OCI-LY3 (cell line): Measurements from ENCODE around the gene CAPZB.

ENCODE experiments used
- H2AFZ ChIP-seq: fragments of 200-600, 300-600 bp; shearing (Covaris generic); 2 replicates; pipeline ENCODE4 v1.6.0; 2014; ENCODE audit warnings: antibody characterized with exemption, low read depth, low read length
- H3K27ac ChIP-seq: fragments of 200-600, 300-600 bp; sonication (generic); 2 replicates; pipeline ENCODE4 v1.5.1; 2014; ENCODE audit warnings: mild to moderate bottlenecking, low read length, moderate library complexity, mixed read lengths
- H3K27me3 ChIP-seq: fragments of 200-600, 300-600 bp; sonication (generic); 2 replicates; pipeline ENCODE4 v1.6.1; 2014; ENCODE audit warnings: low read depth, low read length, mixed read lengths
- H3K36me3 ChIP-seq: fragments of 200-600, 300-600 bp; sonication (generic); replicated peaks from 2 replicates; pipeline ENCODE3; 2014; ENCODE audit warnings: low read depth, low read length, mixed read lengths
- H3K4me1 ChIP-seq: fragments of 300-600, 200-600 bp; sonication (generic); 2 replicates; pipeline ENCODE4 v1.6.1; 2014; ENCODE audit warnings: low read length, mixed read lengths
- H3K4me2 ChIP-seq: fragments of 200-600, 300-600 bp; sonication (generic); 2 replicates; pipeline ENCODE4 v1.6.1; 2014; ENCODE audit warnings: low read length, mixed read lengths
- H3K4me3 ChIP-seq: fragments of 300-600, 200-600 bp; sonication (generic); 2 replicates; pipeline ENCODE4 v1.5.1; 2014; ENCODE audit warnings: antibody characterized with exemption, mild to moderate bottlenecking, low read length, moderate library complexity
- H3K79me2 ChIP-seq: fragments of 300-600, 200-600 bp; shearing (Covaris generic); 2 replicates; pipeline ENCODE4 v1.6.1; 2014; ENCODE audit warnings: mild to moderate bottlenecking, low read length, mixed read lengths
- H3K9ac ChIP-seq: fragments of 300-600, 200-600 bp; shearing (Covaris generic); 2 replicates; pipeline ENCODE4 v1.6.0; 2014; ENCODE audit warnings: mild to moderate bottlenecking, low read length, moderate library complexity
- H3K9me3 ChIP-seq: fragments of 200-600, 300-600 bp; shearing (Covaris generic); 2 replicates; pipeline ENCODE4 v1.6.1; 2014; ENCODE audit warnings: low read length, mixed read lengths; ENCODE audit not compliant: insufficient read depth
- H4K20me1 ChIP-seq: fragments of 200-600, 300-600 bp; sonication (generic); 2 replicates; pipeline ENCODE4 v1.6.1; 2016; ENCODE audit warnings: low read length, mixed read lengths; ENCODE audit not compliant: insufficient read depth
- EZH2phosphoT487 ChIP-seq: fragments of 200-600 bp; shearing (Covaris generic); IDR thresholded peaks from 2 replicates; pipeline ENCODE4 v1.6.1; 2018; ENCODE audit warnings: antibody characterized with exemption, mixed run types, low read depth
- TF ChIP-seq, protein P1 (sequence below): fragments of 200-600, 300-600 bp; sonication (generic); IDR thresholded peaks from 2 replicates; pipeline ENCODE4 v1.5.1; 2014; ENCODE audit warnings: antibody characterized with exemption, low read length, low read depth

The CAPZB gene

DNA sequence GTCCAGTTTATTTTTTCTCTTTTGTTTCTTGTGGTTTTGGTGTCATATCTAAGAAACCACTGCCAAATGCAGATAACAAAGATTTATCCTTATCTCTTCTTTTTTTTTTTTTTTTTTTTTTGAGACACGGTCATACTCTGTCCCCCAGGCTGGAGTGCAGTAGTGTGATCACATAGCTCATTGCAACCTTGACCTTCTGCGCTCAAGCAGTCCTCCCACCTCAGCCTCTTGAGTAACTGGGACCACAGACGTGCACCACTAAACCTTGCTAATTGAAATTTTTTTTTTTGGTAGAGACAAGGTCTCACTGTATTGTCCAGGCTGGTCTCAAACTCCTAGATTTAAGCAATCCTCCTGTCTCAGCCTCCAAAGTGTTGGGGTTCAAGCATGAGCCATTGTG is 164.3 kb downstream of the CAPZB start:
- peaks cover 28% of the 10 kb centered on the region for H3K79me2 ChIP-seq
- no peak overlapping the region for H2AFZ ChIP-seq
- no peak for TF ChIP-seq EZH2phosphoT487
- TF ChIP-seq, protein P1, sequence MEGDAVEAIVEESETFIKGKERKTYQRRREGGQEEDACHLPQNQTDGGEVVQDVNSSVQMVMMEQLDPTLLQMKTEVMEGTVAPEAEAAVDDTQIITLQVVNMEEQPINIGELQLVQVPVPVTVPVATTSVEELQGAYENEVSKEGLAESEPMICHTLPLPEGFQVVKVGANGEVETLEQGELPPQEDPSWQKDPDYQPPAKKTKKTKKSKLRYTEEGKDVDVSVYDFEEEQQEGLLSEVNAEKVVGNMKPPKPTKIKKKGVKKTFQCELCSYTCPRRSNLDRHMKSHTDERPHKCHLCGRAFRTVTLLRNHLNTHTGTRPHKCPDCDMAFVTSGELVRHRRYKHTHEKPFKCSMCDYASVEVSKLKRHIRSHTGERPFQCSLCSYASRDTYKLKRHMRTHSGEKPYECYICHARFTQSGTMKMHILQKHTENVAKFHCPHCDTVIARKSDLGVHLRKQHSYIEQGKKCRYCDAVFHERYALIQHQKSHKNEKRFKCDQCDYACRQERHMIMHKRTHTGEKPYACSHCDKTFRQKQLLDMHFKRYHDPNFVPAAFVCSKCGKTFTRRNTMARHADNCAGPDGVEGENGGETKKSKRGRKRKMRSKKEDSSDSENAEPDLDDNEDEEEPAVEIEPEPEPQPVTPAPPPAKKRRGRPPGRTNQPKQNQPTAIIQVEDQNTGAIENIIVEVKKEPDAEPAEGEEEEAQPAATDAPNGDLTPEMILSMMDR = no peak
- H3K4me1 ChIP-seq = peaks cover 6% of the 10 kb centered on the region
- no peak overlapping the region for H3K4me3 ChIP-seq
- H3K9ac ChIP-seq = no peak overlapping the region
- H3K27me3 ChIP-seq = no peaks in the 10 kb centered on the region
- H3K27ac ChIP-seq = no peak overlapping the region
- no peaks in the 10 kb centered on the region for H4K20me1 ChIP-seq
- H3K36me3 ChIP-seq = peaks cover 26% of the 10 kb centered on the region
- no peak overlapping the region for H3K4me2 ChIP-seq
- H3K9me3 ChIP-seq = no peaks in the 10 kb centered on the region

DNA sequence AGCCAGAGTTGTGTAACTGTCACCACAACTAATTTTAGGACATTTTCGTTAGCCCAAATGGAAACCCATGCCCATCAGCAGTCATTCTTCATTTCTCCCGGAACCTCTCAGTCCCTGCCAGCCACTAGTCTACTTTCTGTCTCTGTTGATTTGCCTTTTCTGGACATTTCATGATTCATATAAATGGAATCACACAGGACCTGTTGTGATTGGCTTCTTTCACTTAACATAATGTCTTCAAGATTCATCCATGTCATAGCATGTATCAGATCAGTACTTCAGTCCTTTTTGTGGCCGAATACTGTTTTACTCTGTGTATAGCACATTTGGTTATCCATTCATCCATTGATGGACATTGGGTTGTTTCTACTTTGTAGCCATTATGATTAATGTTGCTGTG is 166.1 kb downstream of the CAPZB start:
- TF ChIP-seq, protein P1 = no peak
- TF ChIP-seq EZH2phosphoT487 = no peak
- Histone ChIP-seq H3K27me3 (no peaks in the 10 kb centered on the region), H3K9me3 (no peaks in the 10 kb centered on the region), H3K4me2 (no peak overlapping the region), H3K4me3 (no peak overlapping the region), H3K4me1 (peaks cover 25% of the 10 kb centered on the region), H3K9ac (no peak overlapping the region), H3K27ac (no peak overlapping the region), H3K79me2 (peaks cover 44% of the 10 kb centered on the region), H2AFZ (no peak overlapping the region), H3K36me3 (peaks cover 22% of the 10 kb centered on the region), H4K20me1 (no peaks in the 10 kb centered on the region)

DNA sequence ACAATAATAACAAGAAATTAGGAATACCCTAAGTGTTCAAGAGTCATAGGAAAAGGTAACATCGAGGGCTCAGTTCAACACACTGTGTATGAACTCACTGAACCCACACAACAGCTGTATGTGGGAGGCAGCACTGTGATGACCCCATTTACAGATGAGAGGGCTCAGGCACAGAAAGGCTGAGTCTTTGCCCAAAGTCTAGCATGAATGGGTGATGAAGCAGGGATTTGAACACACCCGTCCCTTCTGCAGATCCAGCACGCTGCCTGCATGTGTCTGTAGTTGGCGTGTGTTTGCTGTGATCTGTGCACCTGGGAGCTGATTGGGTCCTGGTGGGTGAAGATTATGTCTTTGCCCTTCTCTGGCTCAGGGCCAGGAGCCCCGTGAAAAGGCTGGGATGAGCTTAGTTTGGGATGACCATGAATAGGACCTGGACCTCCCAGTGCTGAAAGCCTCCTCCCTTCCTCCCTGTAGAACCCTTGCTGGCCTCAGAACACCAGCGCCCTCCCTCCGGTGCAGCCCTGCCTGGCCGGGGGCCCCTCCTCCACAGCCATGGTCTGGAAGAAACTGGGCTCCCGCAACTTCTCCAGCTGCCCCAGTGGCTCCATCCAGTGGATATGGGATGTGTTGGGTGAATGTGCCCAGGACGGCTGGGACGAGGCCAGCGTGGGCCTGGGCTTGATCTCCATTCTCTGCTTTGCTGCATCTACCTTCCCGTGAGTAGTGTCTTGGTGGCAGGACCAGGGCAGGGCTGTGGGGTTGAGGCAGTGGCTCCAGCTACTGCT is 168.0 kb downstream of the CAPZB start:
- H3K4me3 ChIP-seq = no peak overlapping the region
- H2AFZ ChIP-seq = no peak overlapping the region
- H4K20me1 ChIP-seq = no peaks in the 10 kb centered on the region
- peaks cover 63% of the 10 kb centered on the region for H3K79me2 ChIP-seq
- H3K4me2 ChIP-seq = no peak overlapping the region
- H3K9me3 ChIP-seq = no peaks in the 10 kb centered on the region
- no peaks in the 10 kb centered on the region for H3K27me3 ChIP-seq
- H3K27ac ChIP-seq = no peak overlapping the region
- peaks cover 20% of the 10 kb centered on the region for H3K36me3 ChIP-seq
- no peak for TF ChIP-seq EZH2phosphoT487
- TF ChIP-seq, protein P1 = no peak
- H3K9ac ChIP-seq = no peak overlapping the region
- H3K4me1 ChIP-seq = peaks cover 36% of the 10 kb centered on the region

DNA sequence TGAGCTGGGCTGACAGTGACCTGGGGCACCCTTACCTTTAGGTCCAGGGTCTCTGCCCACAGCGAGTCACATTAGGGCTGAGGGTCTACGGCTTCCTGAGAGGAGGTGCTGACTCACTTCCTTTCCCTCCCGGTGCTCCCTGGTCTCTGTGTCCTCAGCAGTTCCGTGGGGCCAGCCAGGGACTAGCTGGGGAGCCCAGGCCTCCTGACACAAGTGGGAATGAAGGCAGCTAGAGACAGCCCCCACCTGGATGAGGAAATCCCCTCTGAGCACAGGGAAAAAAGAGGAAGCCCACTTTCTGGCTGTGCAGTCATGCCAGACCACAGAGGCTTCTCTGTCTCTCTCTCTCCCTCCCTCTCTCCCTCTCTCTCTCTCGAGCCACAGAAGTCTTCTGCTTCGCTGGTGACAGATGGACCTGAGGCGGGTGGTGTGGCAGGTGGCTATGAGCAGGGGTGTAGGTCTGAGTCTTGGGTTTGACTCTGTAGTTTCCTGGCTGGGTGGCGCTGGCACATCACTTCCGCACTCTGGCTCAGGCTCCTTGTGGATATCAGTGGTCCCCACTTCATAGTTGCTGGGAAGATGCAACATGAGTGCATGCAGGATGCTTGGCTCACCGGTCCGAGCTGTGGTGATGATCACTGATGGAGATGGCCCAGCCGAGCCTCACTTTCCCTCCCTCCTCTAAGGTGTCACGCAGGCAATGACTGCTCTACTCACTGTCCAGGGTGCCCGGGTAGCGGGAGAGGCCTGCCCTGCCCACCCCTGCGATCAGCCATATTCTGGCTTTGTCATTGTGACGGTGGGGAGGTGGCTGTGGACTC is 169.8 kb downstream of the CAPZB start:
- Histone ChIP-seq H3K9me3 (no peaks in the 10 kb centered on the region), H3K79me2 (peaks cover 78% of the 10 kb centered on the region), H3K4me2 (peak overlapping the region; percentile 82), H4K20me1 (no peaks in the 10 kb centered on the region), H3K4me1 (peaks cover 40% of the 10 kb centered on the region), H3K9ac (peak overlapping the region; percentile 84; the same call in 1 of the 2 replicates), H3K4me3 (peak overlapping the region; percentile 99), H3K27ac (peak overlapping the region; percentile 98), H3K27me3 (no peaks in the 10 kb centered on the region), H2AFZ (no peak overlapping the region), H3K36me3 (peaks cover 19% of the 10 kb centered on the region)
- TF ChIP-seq EZH2phosphoT487 = no peak
- TF ChIP-seq, protein P1 = no peak
